ENCODE data around the gene PDZK1IP1. TPM values are rescaled to one million over a fixed set of nuclear protein-coding genes. Genes with fewer than 3 reads are reported as not detected.

PDZK1IP1 gene
- total and polyA plus RNA-seq, 2 donors (not counting 3 experiments of a cell fraction or from before 2014, with no cell fraction given): 0.52 TPM; not detected in 1

GRCh38 chr1:47214549-47214948, 24.7 kb upstream of the PDZK1IP1 start:
- no peak for TF ChIP-seq EZH2 (IDR thresholded peaks at IDR 0.05; ENCODE audit: borderline replicate concordance, low read depth, low read length, severe bottlenecking)
- TF ChIP-seq MAX (IDR thresholded peaks at IDR 0.05; ENCODE audit: insufficient read depth, insufficient read length): no peak
- no peak for TF ChIP-seq FOS (IDR thresholded peaks at IDR 0.05; ENCODE audit: borderline replicate concordance, insufficient read depth, low read length)
- TF ChIP-seq, protein P1, sequence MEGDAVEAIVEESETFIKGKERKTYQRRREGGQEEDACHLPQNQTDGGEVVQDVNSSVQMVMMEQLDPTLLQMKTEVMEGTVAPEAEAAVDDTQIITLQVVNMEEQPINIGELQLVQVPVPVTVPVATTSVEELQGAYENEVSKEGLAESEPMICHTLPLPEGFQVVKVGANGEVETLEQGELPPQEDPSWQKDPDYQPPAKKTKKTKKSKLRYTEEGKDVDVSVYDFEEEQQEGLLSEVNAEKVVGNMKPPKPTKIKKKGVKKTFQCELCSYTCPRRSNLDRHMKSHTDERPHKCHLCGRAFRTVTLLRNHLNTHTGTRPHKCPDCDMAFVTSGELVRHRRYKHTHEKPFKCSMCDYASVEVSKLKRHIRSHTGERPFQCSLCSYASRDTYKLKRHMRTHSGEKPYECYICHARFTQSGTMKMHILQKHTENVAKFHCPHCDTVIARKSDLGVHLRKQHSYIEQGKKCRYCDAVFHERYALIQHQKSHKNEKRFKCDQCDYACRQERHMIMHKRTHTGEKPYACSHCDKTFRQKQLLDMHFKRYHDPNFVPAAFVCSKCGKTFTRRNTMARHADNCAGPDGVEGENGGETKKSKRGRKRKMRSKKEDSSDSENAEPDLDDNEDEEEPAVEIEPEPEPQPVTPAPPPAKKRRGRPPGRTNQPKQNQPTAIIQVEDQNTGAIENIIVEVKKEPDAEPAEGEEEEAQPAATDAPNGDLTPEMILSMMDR (IDR thresholded peaks at IDR 0.05; ENCODE audit: extremely low read depth in 1 of 2, insufficient read depth in 1 of 2, low read depth in 1 of 2, low read length in 2 of 2): no peak
- no peak for TF ChIP-seq POLR2A (IDR thresholded peaks at IDR 0.05; ENCODE audit: low read depth, low read length)
- no peak for TF ChIP-seq GATA2 (IDR thresholded peaks at IDR 0.05; ENCODE audit: insufficient read depth, insufficient read length, low read depth, low read length)
- no peak for TF ChIP-seq JUN (IDR thresholded peaks at IDR 0.05; ENCODE audit: borderline replicate concordance, insufficient read depth, insufficient read length, low read depth)
- peaks cover 58% of the 10 kb centered on the region for H3K4me1 ChIP-seq (ENCODE audit: control insufficient read depth, extremely low read depth, insufficient read depth, low read length)
- no peaks in the 10 kb centered on the region for H3K9me1 ChIP-seq (replicated peaks; ENCODE audit: control insufficient read depth, extremely low read depth, insufficient read depth, low read length)
- CTCF ChIA-PET: interaction anchor here (1.6 to 2.6 kb wide), 2 partner anchors 35 to 49 kb away, joined by 4 to 10 read pairs; no protein-coding TSS in a partner anchor
- intact Hi-C loops (cut with micrococcal nuclease) (no loop called here), dilution Hi-C loops (cut with MboI; ENCODE audit: extremely low pct_ligation_motif_present, low sequenced_read_pairs) (no loop called here)
- no peak for FAIRE-seq
- H3K27me3 ChIP-seq (ENCODE audit: control insufficient read depth in 2 of 2, insufficient read depth in 2 of 2, low read length in 2 of 2): no peaks in the 10 kb centered on the region
- no peak overlapping the region for H2AFZ ChIP-seq (ENCODE audit: low read depth, low read length)
- no TSS peak for BruUV-seq (replicated peaks)
- H4K20me1 ChIP-seq (replicated peaks; ENCODE audit: control insufficient read depth, extremely low read depth, insufficient read depth, low read length): no peaks in the 10 kb centered on the region
- H3K4me2 ChIP-seq (ENCODE audit: insufficient read depth, low read length): no peak overlapping the region
- H3K4me3 ChIP-seq (replicated peaks in 1 of 3; ENCODE audit: insufficient read depth in 1 of 3, low read depth in 1 of 3, low read length in 3 of 3): no peak overlapping the region
- POLR2A ChIA-PET: no interaction called here
- no peak for DNase-seq (ENCODE audit: low read depth, low spot score)
- H3K36me3 ChIP-seq (ENCODE audit: control insufficient read depth in 2 of 2, extremely low read depth in 1 of 2, insufficient read depth in 2 of 2, low read length in 2 of 2): peaks cover 6 to 16% of the 10 kb centered on the region in 2 experiments
- no peaks in the 10 kb centered on the region for H3K79me2 ChIP-seq (ENCODE audit: control insufficient read depth, insufficient read depth, low read length)
- H3K9me3 ChIP-seq (replicated peaks; ENCODE audit: control insufficient read depth, insufficient read depth, low read length): no peaks in the 10 kb centered on the region
- no peak overlapping the region for H3K27ac ChIP-seq (ENCODE audit: insufficient read depth, low read depth, low read length)
- no peak overlapping the region for H3K9ac ChIP-seq (replicated peaks; ENCODE audit: extremely low read depth, insufficient read depth, low read length)
